Embryonic facial prominence (tissue), 1 donor: ENCODE measurements around the gene GFY.
"Not testable (repeated sequence)": the region's sequence is repeated elsewhere in the genome, so short reads cannot be mapped to it uniquely, and the experiment has no call there.

ENCODE experiments used
- DNase-seq: peaks from one replicate; pipeline ENCODE4 v3.0.0-alpha.2; 2016; ENCODE audit errors: extremely low spot score

GFY gene

DNA sequence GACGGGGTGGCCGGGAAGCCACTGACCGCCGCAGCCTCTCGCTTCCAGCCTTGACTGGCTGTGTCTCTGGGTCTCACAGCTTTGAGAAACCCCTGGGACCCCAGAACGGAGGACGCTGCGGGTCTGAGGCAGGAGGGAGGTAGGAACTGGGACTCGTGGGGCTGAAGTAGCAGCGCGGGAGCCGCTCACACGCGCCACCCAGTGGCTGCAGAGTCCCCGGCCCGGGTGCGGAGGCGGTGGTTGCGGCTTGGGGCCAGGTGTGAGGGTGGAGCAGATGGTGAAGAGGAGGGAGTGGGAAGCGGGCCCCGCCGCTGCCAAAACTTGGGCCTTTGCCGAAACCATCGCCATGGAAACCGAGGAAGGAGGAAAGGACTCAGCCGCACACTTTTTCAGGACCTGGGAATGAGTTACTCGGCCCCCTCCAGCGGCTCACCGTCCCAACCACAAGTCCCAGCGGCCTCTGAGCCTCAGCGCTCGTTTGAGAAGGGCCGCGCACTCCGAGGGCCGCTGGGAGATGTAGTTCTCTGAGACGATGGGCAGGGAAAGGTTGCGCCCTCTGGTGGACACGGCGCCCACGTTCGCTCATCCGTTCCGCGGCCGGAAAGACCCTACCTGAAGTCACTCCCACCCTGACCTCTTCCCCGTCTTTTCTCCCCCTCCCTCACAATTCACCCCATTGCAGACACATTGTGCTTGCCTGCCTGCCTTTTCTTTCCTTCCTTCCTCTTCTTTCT is 18.3 kb downstream of the GFY start:
- DNase-seq = peak; percentile 95

DNA sequence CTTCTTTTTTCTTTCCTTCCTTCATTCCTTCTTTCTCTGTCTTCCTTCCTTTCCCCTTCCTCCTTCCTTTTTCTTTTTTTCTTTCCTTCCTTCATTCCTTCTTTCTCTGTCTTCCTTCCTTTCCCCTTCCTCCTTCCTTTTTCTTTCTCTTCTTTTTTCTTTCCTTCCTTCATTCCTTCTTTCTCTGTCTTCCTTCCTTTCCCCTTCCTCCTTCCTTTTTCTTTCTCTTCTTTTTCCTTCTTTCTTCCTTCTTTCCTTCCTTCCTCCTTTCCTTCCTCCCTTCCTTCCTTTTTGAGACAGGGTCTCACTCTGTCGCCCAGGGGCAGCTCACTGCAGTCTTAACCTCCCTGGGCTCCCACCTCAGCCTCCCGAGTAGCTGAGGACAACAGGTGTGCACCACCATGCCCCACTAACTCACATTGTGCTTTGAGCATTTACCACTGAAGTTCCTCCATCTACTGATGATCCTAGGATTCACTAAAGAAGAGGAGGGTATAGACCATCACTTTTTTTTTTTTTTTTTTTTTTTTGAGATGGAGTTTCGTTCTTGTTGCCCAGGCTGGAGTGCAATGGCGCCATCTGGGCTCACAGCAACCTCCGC is 19.0 kb downstream of the GFY start:
- not testable (repeated sequence) for DNase-seq

DNA sequence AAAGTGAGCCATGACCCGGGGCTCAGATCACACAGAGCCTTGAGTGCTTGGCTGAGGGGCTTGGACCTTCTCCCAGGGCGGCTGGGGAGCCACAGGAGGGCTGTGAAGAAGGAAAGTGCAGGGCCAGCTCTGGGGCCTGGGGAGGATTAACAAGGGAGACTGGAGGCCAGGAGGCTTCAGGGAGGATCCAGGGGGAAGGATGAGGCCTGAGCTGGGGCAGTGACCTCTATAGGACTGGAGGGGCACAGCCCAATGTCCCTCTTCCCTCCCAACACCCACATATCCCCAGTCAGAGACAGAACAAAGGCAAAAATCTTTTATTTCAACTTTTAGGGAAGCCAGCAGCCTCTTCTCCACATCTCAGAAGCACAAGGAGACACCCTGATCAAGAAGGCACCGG is 20.8 kb downstream of the GFY start:
- DNase-seq = no peak

DNA sequence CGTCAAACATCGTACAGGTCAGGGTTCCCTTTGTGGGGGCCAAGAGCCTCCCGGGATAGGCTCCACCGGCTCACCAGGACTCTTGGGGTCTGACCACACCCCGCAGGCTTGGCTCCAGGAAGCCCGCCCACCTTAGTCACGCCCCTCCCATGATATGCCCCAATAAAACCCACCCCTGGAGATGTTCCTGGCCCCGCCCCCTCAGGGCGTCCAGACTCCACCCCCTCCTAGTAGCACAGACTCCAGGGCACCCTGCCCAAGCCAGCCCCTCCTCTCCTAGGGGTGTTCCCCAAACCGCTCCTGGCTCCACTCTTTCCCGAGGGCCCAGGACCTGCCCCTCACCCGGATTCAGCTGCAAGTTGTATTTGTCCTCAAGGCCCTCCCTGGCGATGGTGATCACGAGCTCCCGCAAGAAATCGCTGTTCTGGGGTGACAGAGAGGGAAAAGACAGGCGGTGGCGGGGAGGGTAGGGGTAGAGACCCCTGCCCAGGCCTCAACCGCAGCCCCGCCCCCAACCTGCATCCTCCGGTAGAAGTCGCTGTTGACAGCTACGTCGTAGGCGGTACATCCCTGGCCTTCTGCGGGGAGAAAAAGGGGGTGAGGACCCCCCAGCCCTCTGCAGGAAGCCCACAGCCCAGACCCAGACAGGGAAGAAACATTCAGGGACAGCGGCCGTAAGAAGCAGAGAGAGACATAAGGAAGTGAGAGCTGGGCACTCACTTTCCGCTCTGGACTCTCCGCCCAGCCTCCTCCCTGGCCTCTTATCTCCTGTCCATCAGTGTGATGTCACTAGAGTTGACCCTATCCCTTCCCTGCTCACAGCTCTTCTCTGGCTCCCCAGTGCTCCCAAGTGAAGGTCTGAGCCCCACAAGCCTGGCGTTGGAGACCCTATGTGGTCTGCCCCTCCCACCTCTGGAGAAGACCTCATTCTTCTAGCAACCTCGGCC is 22.6 kb downstream of the GFY start:
- no peak for DNase-seq

DNA sequence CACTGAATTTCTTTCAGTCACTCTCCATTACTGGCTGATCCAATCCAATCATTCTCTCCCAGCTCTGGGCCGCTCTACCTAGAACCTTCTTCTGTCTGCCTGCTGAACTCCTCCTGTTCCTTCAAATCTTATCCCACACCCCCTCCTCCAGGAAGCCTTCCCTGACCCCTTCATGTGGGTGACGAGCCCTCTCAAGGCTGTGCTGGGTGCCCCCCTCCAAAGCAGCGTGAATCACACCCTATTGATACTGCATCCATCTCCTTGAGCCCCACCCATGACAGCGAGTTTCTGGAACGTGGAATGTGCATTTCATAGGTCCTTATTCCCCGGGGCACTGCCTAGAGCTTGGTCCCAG is 23.2 kb downstream of the GFY start:
- no peak for DNase-seq

DNA sequence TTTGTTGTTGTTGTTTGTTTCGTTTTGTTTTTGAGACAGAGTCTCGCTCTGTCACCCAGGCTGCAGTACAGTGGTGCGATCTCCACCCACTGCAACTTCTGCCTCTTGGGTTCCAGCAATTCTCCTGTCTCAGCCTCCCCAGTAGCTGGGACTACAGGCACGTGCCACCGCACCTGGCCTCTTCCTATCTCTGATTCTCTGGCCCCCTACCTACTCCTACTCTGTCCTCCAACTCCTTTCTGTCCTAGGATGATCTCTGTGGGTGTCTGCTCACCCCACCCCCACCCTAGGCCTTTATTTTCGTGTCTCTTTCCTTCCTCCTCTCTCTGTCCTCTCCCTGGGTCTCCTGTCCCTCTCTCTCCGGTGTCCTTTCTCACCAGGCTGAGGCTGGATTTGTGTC is 25.2 kb downstream of the GFY start:
- no peak for DNase-seq

DNA sequence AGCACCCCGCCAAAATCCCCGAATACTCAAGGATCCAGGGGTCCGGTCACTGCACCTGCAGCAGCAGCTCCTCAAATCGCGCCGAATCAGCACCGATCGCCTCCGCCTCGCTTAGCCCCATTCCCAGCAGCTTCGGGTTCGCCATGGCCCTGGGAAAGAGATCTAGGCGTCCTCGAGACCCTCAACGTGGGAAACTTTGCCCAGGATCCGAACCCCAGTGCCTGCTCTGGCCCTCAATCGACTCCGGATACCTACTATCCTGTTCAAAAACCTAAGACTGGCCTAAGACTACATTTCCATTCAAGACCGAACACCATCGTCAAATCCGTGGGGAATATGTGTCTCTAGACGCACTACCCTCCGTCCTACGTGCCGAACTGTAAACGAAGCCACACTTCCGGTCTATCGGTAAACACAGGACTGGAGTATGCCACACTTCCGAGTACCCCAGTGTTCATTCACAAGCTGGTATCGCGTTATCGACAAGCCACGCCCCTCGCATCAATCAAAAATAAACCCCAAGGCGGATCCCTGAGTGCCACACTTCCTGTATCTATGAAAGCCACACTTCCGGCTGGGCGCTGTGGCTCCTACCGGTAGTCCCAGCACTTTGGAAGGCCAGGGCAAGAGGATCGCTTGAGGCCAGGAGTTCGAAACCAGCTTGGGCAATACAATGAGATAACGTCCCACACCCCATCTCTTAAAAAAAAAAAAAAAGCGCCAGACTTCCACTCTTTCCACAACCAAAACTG is 26.4 kb downstream of the GFY start, which contains the start of gene PIH1D1:
Gene PIH1D1, minus strand, starts transcription at position 385 of the 752 bp plus-strand sequence. Its CDS starts 240 bp downstream, at position 145.
- DNase-seq = peak; percentile 99

DNA sequence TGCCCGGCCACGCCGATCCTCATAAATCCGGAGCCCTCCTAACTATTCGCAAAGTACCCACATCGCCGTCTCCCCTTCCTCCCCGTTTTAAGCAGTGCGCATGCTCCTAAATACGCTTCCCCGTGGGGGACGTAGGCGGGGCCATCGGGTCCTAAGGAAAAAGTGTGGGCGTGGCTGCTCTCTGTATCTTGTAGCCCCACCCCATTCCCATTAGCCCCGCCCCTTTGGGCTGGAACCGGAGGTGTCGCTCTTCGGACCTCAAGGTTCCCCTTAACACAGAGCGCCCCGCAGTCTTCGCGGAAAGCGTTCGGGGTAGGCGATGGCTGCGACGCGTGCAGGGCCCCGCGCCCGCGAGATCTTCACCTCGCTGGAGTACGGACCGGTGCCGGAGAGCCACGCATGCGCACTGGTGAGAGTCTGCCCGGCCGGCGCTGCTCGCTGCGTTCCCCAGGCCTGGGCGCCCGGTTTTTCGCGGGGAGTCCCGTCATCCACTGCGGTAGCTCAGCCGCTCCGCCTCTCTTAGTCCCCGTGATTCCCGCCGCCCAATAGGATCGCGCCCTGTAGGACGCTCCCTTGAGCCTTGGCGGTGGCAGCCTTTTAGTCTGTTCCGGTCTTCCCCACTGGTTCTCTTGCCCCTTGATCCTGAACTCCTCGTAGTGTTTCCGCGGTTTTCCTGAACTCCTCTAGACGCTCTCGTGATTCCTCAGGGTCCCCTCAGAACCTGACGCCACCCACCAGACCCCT is 28.0 kb downstream of the GFY start, which contains the start of gene ALDH16A1:
Gene ALDH16A1, plus strand, starts transcription at position 213 of the 744 bp plus-strand sequence. Its CDS starts 107 bp downstream, at position 320.
- DNase-seq = peak; percentile 97

DNA sequence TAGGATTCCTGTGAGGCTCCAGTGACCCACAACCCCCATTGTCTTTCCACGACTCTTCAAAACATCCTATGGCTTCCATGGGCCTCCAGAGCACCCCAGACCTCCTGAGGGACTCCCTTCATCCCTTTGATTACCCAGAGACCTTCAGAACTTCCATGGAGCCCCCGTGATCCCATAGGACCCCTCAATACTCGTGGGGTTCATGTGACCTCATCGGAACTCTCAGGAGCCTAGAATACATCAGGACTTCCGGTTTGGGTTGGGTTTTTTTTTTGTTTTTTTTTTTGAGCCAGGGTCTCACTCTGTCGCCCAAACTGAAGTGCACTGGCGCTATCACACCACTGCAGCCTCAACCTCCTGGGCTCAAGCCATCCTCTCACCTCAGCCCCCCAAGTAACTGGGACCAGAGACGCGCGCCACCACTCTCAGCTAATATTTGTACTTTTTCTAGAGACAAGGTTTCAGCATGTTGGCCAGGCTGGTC is 28.6 kb downstream of the GFY start:
- DNase-seq = no peak

DNA sequence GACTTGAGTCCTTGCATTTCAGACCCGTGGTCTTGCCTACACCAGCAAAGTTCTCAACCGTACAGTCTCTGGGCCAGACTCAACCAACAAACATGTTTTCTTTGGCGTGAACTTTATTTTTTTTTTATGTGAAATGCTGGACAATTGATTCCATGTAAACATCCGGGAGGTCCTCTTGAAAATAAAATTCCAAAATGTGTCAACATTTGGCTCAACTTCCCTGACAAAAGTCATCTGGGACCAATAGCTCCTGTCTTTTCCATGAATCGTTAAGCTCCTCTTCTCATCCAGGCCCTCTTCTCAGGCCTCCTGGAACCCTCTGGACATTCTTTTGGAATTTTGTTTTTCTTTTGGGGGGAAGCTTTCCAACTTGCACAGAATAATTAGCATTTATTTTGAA is 30.6 kb downstream of the GFY start:
- DNase-seq = no peak

DNA sequence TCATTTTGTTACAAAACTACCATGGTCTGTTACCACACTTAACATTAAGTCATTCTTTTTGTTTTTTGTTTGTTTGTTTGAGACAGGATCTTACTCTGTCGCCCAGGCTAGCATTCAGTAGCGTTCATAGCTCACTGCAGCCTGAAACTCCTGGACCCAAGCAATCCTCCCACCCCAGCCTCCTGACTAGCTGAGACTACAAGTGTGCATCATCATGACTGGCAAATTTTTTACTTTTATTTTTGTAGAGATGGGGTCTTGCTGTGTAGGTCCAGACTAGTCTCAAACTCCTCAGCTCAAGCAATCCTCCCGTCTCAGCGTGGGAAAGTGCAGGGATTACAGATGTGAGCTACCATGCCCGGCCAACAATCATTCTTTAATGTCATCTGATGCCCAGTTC is 31.1 kb downstream of the GFY start:
- DNase-seq = no peak

DNA sequence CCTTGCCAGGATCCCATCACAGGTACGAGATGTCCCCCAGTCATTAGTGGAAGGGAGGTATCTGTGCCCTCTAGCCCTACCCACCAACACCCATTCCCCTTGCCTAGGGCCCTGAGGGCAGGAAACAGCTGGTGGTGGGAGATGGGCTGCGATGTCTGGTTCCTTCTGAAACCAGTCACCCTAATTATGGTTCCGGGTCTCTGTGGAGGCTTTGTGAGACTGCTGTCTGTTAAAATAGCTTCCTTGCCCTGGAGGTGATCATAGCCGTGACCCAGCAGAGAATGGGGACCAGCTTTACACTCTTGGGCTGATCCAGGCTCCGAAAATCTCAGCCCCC is 33.3 kb downstream of the GFY start:
- no peak for DNase-seq

DNA sequence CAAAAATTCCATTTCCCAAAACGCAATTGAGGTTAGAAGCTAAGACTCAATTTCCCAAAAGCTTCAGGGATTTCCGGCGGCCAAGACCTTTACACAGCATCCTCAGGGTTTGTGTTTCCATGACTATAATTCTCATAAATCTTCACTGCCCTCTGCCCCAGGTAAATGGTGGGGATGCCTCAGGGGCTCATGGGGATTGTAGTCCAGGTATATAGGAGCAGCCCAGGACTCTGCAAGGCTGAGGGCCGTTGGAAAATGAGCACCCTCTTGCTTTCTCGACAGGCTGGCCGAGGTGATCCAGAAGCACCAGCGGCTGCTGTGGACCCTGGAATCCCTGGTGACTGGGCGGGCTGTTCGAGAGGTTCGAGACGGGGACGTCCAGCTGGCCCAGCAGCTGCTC is 34.2 kb downstream of the GFY start:
- no peak for DNase-seq

DNA sequence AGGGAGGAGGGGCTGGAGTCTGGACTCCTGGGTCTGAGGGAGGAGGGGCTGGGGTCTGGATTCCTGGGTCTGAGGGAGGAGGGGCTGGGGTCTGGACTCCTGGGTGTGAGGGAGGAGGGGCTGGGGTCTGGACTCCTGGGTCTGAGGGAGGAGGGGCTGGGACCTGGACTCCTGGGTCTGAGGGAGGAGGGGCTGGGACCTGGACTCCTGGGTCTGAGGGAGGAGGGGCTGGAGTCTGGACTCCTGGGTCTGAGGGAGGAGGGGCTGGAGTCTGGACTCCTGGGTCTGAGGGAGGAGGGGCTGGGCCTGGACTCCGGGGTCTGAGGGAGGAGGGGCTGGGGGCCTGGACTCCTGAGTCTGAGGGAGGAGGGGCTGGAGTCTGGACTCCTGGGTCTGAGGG is 35.9 kb downstream of the GFY start:
- DNase-seq = not testable (repeated sequence)

DNA sequence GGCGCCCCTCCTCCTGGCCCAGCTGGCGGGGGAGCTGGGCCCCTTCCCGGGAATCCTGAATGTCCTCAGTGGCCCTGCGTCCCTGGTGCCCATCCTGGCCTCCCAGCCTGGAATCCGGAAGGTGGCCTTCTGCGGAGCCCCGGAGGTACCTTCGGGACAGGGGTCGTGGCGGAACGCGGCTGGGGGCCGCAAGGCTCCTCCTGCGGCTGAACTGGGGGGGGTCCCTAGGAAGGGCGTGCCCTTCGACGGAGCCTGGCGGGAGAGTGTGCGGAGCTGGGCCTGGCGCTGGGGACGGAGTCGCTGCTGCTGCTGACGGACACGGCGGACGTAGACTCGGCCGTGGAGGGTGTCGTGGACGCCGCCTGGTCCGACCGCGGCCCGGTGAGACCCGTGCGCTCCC is 36.5 kb downstream of the GFY start:
- DNase-seq = no peak

DNA sequence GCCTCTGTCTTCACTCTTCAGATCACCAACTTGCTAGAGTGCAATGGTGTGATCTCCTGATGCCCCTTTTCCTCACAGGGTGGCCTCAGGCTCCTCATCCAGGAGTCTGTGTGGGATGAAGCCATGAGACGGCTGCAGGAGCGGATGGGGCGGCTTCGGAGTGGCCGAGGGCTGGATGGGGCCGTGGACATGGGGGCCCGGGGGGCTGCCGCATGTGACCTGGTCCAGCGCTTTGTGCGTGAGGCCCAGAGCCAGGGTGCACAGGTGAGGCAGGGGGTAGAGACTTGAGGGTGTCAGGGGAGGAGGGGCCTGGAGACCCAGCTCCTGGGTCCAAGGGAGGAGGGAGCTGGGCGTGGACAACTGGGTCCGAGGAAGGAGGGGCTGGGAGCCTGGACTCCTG is 37.3 kb downstream of the GFY start:
- DNase-seq = no peak

DNA sequence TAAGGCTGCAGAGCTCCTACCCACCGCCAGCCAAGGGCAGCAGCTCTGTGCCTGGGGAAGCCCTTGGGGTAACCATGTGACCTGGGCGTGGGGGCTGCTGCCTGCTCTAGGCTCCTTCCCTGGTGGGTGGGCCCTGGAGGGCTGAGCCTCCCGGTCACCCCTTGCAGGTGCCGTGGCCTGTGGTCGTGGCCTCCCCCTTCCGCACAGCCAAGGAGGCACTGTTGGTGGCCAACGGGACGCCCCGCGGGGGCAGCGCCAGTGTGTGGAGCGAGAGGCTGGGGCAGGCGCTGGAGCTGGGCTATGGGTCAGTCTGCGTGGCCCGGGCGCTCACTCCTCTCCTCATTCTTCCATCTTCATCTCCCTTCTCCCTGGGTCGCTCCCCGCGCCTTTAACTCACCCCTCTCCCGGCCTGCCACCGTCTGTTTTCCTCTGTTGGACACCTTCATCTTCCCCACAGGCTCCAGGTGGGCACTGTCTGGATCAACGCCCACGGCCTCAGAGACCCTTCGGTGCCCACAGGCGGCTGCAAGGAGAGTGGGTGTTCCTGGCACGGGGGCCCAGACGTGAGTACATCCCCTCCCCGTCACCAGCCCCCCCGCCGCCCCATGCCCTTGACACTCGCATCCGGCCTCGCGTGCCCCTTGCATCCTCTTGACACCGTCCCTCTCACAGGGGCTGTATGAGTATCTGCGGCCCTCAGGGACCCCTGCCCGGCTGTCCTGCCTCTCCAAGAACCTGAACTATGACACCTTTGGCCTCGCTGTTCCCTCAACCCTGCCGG is 39.0 kb downstream of the GFY start:
- DNase-seq = no peak

DNA sequence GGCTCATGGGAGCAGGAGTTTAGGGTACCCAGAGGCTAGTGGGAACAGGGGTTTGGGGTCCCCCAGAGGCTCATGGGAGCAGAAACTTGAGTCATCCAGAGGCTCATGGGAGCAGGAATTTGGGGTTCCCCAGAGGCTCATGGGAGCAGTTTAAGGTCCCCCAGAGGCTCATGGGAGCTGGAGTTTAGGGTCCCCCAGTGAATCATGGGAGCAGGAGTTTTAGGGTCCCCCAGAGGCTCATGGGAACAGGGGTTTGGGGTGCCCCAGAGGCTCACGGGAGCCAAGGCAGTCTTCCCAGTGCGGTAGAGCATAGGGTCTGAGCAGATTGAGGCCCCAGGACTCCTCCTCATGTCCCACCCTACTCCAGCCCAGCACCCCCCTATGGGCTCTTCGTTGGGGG is 40.2 kb downstream of the GFY start:
- no peak for DNase-seq

DNA sequence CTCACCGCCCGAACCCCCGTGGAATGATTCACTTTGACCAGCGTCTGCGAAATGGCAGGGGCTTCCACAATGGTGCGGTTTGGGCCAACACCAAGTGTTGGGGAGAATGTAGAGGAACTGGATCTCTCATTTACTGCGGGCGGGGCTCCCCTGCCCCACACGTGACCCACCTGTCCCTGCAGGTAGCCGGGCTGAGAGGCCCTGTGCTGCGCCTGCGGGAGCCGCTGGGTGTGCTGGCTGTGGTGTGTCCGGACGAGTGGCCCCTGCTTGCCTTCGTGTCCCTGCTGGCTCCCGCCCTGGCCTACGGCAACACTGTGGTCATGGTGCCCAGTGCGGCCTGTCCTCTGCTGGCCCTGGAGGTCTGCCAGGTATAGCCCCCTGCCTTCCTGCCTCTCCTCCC is 43.0 kb downstream of the GFY start:
- no peak for DNase-seq
